Stomach (tissue), 4 donors: ENCODE data around the gene NRIP1.

Source experiments
- CTCF ChIP-seq, 7 experiments: fragments of 450-650 bp in 4 of 7; fragments of 200-600 bp in 3 of 7; sonication (generic) in 3 of 7; IDR thresholded peaks; one replicate each; pipeline ENCODE4 v1.5.1; 2016 to 2019; ENCODE audit warnings: antibody characterized with exemption in 7 of 7, control low read depth in 2 of 7, mild to moderate bottlenecking in 1 of 7
- EP300 ChIP-seq: sonication (generic); formaldehyde crosslinking; IDR thresholded peaks from one replicate; pipeline ENCODE4 v1.6.1; 2017; ENCODE audit warnings: antibody characterized with exemption
- POLR2A ChIP-seq, 4 donors: fragments of 450-650 bp; IDR thresholded peaks; one replicate each; pipeline ENCODE4 v1.6.1; 2016; ENCODE audit warnings: antibody characterized with exemption in 4 of 4, control low read depth in 2 of 4, mild to moderate bottlenecking in 1 of 4, moderate library complexity in 1 of 4

GRCh38 chr21:15112858-15113257 is 48.1 kb upstream of the NRIP1 start:
- TF ChIP-seq EP300 (no peak), POLR2A (IDR thresholded peaks at IDR 0.05) (no peak), CTCF (IDR thresholded peaks at IDR 0.05) (no peak)
